Measurements from ENCODE around the gene PARD3B. TPM values are rescaled to one million over a fixed set of nuclear protein-coding genes. Genes with fewer than 3 reads are reported as not detected.
"Not testable (repeated sequence)": the region's sequence is repeated elsewhere in the genome, so short reads cannot be mapped to it uniquely, and the experiment has no call there.

Gene PARD3B
- total RNA-seq, 1 donor from 2014 or later: 6.8 TPM

- intact Hi-C loops (cut with DNase I): no loop called here
- DNase-seq: no peak
- no peak for ATAC-seq (ENCODE audit: poor library complexity)
Measured at GRCh38 chr2:204535764-204536163, 9.5 kb upstream of the PARD3B start.

- intact Hi-C loops (cut with DNase I): no loop called here
- no peak for DNase-seq
- no peak for ATAC-seq (ENCODE audit: poor library complexity)
Measured at GRCh38 chr2:204538182-204539018, 6.9 kb upstream of the PARD3B start.

- intact Hi-C loops (cut with DNase I): no loop called here
- no peak for DNase-seq
- no peak for ATAC-seq (ENCODE audit: poor library complexity)
Measured at GRCh38 chr2:204539019-204539385, 6.3 kb upstream of the PARD3B start.

GRCh38 chr2:204541637-204542036, 3.6 kb upstream of the PARD3B start:
- intact Hi-C loops (cut with DNase I): no loop called here
- ATAC-seq (ENCODE audit: poor library complexity) (no peak), DNase-seq (no peak)

- no peak for DNase-seq
- intact Hi-C loops (cut with DNase I): no loop called here
- no peak for ATAC-seq (ENCODE audit: poor library complexity)
Measured at GRCh38 chr2:204542982-204543608, 2.2 kb upstream of the PARD3B start.

- intact Hi-C loops (cut with DNase I): no loop called here
- peak; percentile 36 for ATAC-seq (ENCODE audit: poor library complexity)
- DNase-seq: no peak
Measured at GRCh38 chr2:204545861-204546735, 823 bp downstream of the PARD3B start.

- intact Hi-C loops (cut with DNase I): no loop called here
- ATAC-seq (ENCODE audit: poor library complexity) (no peak), DNase-seq (no peak)
Measured at GRCh38 chr2:204550751-204551511, 5.7 kb downstream of the PARD3B start.

GRCh38 chr2:204551512-204551863, 6.2 kb downstream of the PARD3B start:
- no peak for ATAC-seq (ENCODE audit: poor library complexity)
- intact Hi-C loops (cut with DNase I): no loop called here
- DNase-seq: no peak

- ATAC-seq (ENCODE audit: poor library complexity) (no peak), DNase-seq (no peak)
- intact Hi-C loops (cut with DNase I): no loop called here
Measured at GRCh38 chr2:204557604-204558003, 12.3 kb downstream of the PARD3B start.

- intact Hi-C loops (cut with DNase I); ATAC-seq (ENCODE audit: poor library complexity); DNase-seq: not testable (repeated sequence)
Measured at GRCh38 chr2:204559358-204559757, 14.1 kb downstream of the PARD3B start.

- DNase-seq: no peak
- intact Hi-C loops (cut with DNase I): no loop called here
- no peak for ATAC-seq (ENCODE audit: poor library complexity)
Measured at GRCh38 chr2:204560902-204561301, 15.6 kb downstream of the PARD3B start.

GRCh38 chr2:204561771-204562170, 16.5 kb downstream of the PARD3B start:
- intact Hi-C loops (cut with DNase I): no loop called here
- ATAC-seq (ENCODE audit: poor library complexity): no peak
- no peak for DNase-seq

GRCh38 chr2:204566439-204566838, 21.2 kb downstream of the PARD3B start:
- DNase-seq (no peak), ATAC-seq (ENCODE audit: poor library complexity) (no peak)
- intact Hi-C loops (cut with DNase I): no loop called here

GRCh38 chr2:204570421-204570820, 25.1 kb downstream of the PARD3B start:
- ATAC-seq (ENCODE audit: poor library complexity): no peak
- intact Hi-C loops (cut with DNase I): no loop called here
- no peak for DNase-seq

- intact Hi-C loops (cut with DNase I): no loop called here
- DNase-seq (no peak), ATAC-seq (ENCODE audit: poor library complexity) (no peak)
Measured at GRCh38 chr2:204571041-204571440, 25.8 kb downstream of the PARD3B start.

- DNase-seq (no peak), ATAC-seq (ENCODE audit: poor library complexity) (no peak)
- intact Hi-C loops (cut with DNase I): no loop called here
Measured at GRCh38 chr2:204571911-204572310, 26.6 kb downstream of the PARD3B start.

- intact Hi-C loops (cut with DNase I): no loop called here
- no peak for ATAC-seq (ENCODE audit: poor library complexity)
- DNase-seq: no peak
Measured at GRCh38 chr2:204573221-204573620, 27.9 kb downstream of the PARD3B start.

GRCh38 chr2:204574486-204574885, 29.2 kb downstream of the PARD3B start:
- intact Hi-C loops (cut with DNase I): no loop called here
- ATAC-seq (ENCODE audit: poor library complexity): no peak
- no peak for DNase-seq

GRCh38 chr2:204575463-204575862, 30.2 kb downstream of the PARD3B start:
- intact Hi-C loops (cut with DNase I): no loop called here
- DNase-seq: no peak
- no peak for ATAC-seq (ENCODE audit: poor library complexity)
